Measurements from ENCODE around the gene OXSR1. TPM values are rescaled to one million over a fixed set of nuclear protein-coding genes. Genes with fewer than 3 reads are reported as not detected.

OXSR1 gene
- total RNA-seq, 1 experiment from 2014 or later = 33.2 TPM

DNA sequence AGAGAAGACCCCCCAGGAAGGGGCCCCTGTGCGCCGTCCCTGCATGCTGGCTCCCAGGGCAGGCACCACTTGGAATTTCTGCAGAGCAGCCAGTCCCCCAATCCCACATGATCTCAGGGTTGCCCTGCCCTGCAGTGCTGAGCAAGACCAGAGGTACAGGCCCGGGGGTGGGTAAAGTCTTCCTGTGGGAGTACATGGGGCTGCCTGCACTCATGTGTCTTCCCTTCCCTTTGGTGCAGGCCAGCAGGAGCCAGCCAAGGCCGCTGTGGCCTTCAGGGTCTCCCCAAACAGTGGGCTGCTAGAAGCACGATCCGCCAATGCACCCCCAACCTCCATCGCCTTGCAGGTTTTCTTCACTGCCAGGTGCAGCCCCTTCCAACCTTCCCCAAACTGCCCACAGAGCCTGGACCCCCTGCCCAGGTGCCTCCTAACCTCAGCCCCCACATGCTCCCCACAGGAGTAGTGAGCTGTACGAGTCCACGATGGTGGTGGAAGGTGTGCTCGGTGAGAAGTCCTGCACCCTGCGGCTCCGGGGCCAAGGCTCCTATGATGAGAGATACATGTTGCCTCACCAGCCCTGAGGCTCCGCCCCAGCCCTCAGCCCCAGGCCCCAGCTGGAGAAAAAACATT lies 43.4 kb upstream of the OXSR1 start:
- in situ Hi-C loops (cut with HindIII; ENCODE audit: low pct_unique_long_range_greater_than_20kb, low sequenced_read_pairs) = no loop called here
- ChIA-PET POLR2A (no interaction called here), CTCF (no interaction called here)
- Histone ChIP-seq H3K27ac (ENCODE audit: low read length) (no peak overlapping the region), H3K36me3 (ENCODE audit: control insufficient read depth, insufficient read depth, low read length) (no peaks in the 10 kb centered on the region; the same call in none of the 2 replicates), H3K4me1 (ENCODE audit: control insufficient read depth, insufficient read depth, low read length) (no peaks in the 10 kb centered on the region), H3K27me3 (ENCODE audit: control insufficient read depth, insufficient read depth, low read length) (no peaks in the 10 kb centered on the region), H3K4me3 (ENCODE audit: low read depth in 2 of 2, low read length in 2 of 2) (no peak overlapping the region), H3K9me3 (ENCODE audit: control insufficient read depth, insufficient read depth, low read depth, low read length) (no peaks in the 10 kb centered on the region)
- intact Hi-C loops (cut with micrococcal nuclease; ENCODE audit: unreplicated experiment) = no loop called here
- ATAC-seq (no peak), DNase-seq (ENCODE audit: low read depth, low spot score) (no peak)
- BruUV-seq (replicated peaks) = no TSS peak
- TF ChIP-seq, protein P1, sequence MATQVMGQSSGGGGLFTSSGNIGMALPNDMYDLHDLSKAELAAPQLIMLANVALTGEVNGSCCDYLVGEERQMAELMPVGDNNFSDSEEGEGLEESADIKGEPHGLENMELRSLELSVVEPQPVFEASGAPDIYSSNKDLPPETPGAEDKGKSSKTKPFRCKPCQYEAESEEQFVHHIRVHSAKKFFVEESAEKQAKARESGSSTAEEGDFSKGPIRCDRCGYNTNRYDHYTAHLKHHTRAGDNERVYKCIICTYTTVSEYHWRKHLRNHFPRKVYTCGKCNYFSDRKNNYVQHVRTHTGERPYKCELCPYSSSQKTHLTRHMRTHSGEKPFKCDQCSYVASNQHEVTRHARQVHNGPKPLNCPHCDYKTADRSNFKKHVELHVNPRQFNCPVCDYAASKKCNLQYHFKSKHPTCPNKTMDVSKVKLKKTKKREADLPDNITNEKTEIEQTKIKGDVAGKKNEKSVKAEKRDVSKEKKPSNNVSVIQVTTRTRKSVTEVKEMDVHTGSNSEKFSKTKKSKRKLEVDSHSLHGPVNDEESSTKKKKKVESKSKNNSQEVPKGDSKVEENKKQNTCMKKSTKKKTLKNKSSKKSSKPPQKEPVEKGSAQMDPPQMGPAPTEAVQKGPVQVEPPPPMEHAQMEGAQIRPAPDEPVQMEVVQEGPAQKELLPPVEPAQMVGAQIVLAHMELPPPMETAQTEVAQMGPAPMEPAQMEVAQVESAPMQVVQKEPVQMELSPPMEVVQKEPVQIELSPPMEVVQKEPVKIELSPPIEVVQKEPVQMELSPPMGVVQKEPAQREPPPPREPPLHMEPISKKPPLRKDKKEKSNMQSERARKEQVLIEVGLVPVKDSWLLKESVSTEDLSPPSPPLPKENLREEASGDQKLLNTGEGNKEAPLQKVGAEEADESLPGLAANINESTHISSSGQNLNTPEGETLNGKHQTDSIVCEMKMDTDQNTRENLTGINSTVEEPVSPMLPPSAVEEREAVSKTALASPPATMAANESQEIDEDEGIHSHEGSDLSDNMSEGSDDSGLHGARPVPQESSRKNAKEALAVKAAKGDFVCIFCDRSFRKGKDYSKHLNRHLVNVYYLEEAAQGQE (IDR thresholded peaks at IDR 0.05; ENCODE audit: insufficient read depth in 1 of 2, low read depth in 2 of 2, low read length in 1 of 2) = no peak
- no peak for TF ChIP-seq SIN3A (IDR thresholded peaks at IDR 0.05; ENCODE audit: borderline replicate concordance, insufficient read depth, low read depth, low read length)
- no peak for TF ChIP-seq TCF7L2 (IDR thresholded peaks at IDR 0.05; ENCODE audit: low read depth, low read length)
- TF ChIP-seq, protein P2, sequence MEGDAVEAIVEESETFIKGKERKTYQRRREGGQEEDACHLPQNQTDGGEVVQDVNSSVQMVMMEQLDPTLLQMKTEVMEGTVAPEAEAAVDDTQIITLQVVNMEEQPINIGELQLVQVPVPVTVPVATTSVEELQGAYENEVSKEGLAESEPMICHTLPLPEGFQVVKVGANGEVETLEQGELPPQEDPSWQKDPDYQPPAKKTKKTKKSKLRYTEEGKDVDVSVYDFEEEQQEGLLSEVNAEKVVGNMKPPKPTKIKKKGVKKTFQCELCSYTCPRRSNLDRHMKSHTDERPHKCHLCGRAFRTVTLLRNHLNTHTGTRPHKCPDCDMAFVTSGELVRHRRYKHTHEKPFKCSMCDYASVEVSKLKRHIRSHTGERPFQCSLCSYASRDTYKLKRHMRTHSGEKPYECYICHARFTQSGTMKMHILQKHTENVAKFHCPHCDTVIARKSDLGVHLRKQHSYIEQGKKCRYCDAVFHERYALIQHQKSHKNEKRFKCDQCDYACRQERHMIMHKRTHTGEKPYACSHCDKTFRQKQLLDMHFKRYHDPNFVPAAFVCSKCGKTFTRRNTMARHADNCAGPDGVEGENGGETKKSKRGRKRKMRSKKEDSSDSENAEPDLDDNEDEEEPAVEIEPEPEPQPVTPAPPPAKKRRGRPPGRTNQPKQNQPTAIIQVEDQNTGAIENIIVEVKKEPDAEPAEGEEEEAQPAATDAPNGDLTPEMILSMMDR (IDR thresholded peaks at IDR 0.05) = no peak
- TF ChIP-seq POLR2AphosphoS5 (IDR thresholded peaks at IDR 0.05; ENCODE audit: low read depth, low read length) = no peak

DNA sequence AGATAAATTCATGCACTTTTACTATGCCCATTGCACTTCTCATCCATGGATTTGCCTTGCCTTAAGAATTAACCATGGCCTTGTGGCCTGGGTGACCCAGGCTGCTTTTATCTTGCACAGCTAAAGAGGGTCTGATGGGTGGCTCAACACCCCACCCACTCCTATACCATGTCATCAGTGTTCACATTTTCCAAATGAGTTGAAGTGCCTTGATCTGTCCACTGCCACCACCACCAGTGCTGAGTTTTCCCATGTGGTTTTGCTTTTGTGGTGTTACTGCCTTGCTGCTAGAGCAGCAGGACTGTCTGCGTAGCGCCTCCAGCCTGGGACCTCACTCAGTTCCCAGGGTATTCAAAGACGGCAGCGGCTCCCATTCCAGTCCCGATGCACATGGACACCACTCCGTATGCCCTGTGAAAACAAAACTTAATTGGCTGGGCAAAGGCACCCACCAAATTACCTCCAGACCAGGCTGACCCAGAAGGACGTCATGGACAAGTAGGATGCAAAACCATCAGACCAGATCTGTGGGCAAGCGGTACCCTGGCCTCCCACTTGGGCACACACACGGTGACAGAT lies 42.5 kb upstream of the OXSR1 start:
- ATAC-seq = no peak
- Histone ChIP-seq H3K4me3 (ENCODE audit: low read depth in 2 of 2, low read length in 2 of 2) (no peak overlapping the region), H3K36me3 (ENCODE audit: control insufficient read depth, insufficient read depth, low read length) (no peaks in the 10 kb centered on the region; the same call in none of the 2 replicates), H3K9me3 (ENCODE audit: control insufficient read depth, insufficient read depth, low read depth, low read length) (no peaks in the 10 kb centered on the region), H3K27ac (ENCODE audit: low read length) (no peak overlapping the region), H3K27me3 (ENCODE audit: control insufficient read depth, insufficient read depth, low read length) (no peaks in the 10 kb centered on the region), H3K4me1 (ENCODE audit: control insufficient read depth, insufficient read depth, low read length) (no peaks in the 10 kb centered on the region)
- BruUV-seq (replicated peaks) = no TSS peak
- intact Hi-C loops (cut with micrococcal nuclease; ENCODE audit: unreplicated experiment) (no loop called here), in situ Hi-C loops (cut with HindIII; ENCODE audit: low pct_unique_long_range_greater_than_20kb, low sequenced_read_pairs) (no loop called here)
- DNase-seq (ENCODE audit: low read depth, low spot score) = no peak
- ChIA-PET CTCF (no interaction called here), POLR2A (no interaction called here)
- TF ChIP-seq TCF7L2 (IDR thresholded peaks at IDR 0.05; ENCODE audit: low read depth, low read length) (no peak), POLR2AphosphoS5 (IDR thresholded peaks at IDR 0.05; ENCODE audit: low read depth, low read length) (no peak), SIN3A (IDR thresholded peaks at IDR 0.05; ENCODE audit: borderline replicate concordance, insufficient read depth, low read depth, low read length) (no peak)
- TF ChIP-seq, protein P2 (IDR thresholded peaks at IDR 0.05) = no peak
- TF ChIP-seq, protein P1 (IDR thresholded peaks at IDR 0.05; ENCODE audit: insufficient read depth in 1 of 2, low read depth in 2 of 2, low read length in 1 of 2) = no peak

Measured in Panc1 (cell line).